HepG2 (cell line): Measurements from ENCODE around the gene AKNA. TPM values are rescaled to one million over a fixed set of nuclear protein-coding genes. Genes with fewer than 3 reads are reported as not detected.

Experiments used
- ATAC-seq: fragments of 200-7000 bp; cut with Tn5 transposase; 3 replicates; pipeline ENCODE4 v1.9.1; 2020; ENCODE audit warnings: mild to moderate bottlenecking, moderate library complexity
- BruUV-seq: library from RNA; stranded (reverse); fragments of 400-500 nt; replicated peaks from 2 replicates; lab custom pipeline; 2021; lab: Mats Ljungman, UMichigan
- CTCF ChIA-PET: fragments of 300-600 bp; formaldehyde crosslinking; extraction: SDS; loops from one replicate; lab custom pipeline; 2021; ENCODE audit warnings: low total read pairs, inconsistent platforms, low intra/inter-chr PET ratio; lab: Yijun Ruan, JAX
- POLR2A ChIA-PET: fragments of 350-600 bp; sonication (Branson Sonifier 250); formaldehyde crosslinking; loops from one replicate; lab custom pipeline; 2020; ENCODE audit warnings: antibody characterized with exemption, inconsistent platforms; lab: Yijun Ruan, JAX
- DNase-seq: peaks from one replicate; pipeline ENCODE4 v3.0.0-alpha.2; 2015; ENCODE audit warnings: low spot score
- FAIRE-seq: peaks from 3 replicates; lab custom pipeline; 2011; peaks lifted over from hg19 to GRCh38; lab: Jason Lieb, UNC
- H2AFZ ChIP-seq: one replicate; pipeline ENCODE4 v1.6.1; 2011; ENCODE audit warnings: low read length, inconsistent platforms
- H3K27ac ChIP-seq: fragments of 300-600 bp; 3 replicates; pipeline ENCODE4 v1.8.0; 2011; ENCODE audit warnings: mixed run types, mild to moderate bottlenecking, mixed read lengths, low read length, inconsistent platforms; ENCODE audit not compliant: insufficient read depth; ENCODE audit errors: extremely low read length
- H3K27me3 ChIP-seq, 2 experiments: fragments of 200-600 bp in 1 of 2; 2 replicates in 1 of 2; 3 replicates in 1 of 2; pipeline versions ENCODE4 v1.6.0 to v1.8.0; 2011; ENCODE audit warnings: low read length in 2 of 2, mild to moderate bottlenecking in 2 of 2, moderate library complexity in 2 of 2, inconsistent platforms in 1 of 2; ENCODE audit not compliant: insufficient read depth in 2 of 2, control insufficient read depth in 1 of 2
- H3K36me3 ChIP-seq, 2 experiments: fragments of 200-600 bp in 1 of 2; replicated peaks in 1 of 2; 2 replicates in 1 of 2; 3 replicates in 1 of 2; pipeline versions ENCODE4 v1.5.1 to v1.8.0; 2011; ENCODE audit warnings: low read length in 2 of 2, inconsistent platforms in 1 of 2; ENCODE audit not compliant: insufficient read depth in 2 of 2, control insufficient read depth in 1 of 2
- H3K4me1 ChIP-seq: 2 replicates; pipeline ENCODE4 v1.5.1; 2012; ENCODE audit warnings: low read length, inconsistent platforms; ENCODE audit not compliant: insufficient read depth
- H3K4me2 ChIP-seq: 2 replicates; pipeline ENCODE4 v1.6.0; 2011; ENCODE audit warnings: low read depth, low read length, inconsistent platforms
- H3K4me3 ChIP-seq, 3 experiments: fragments of 200-600 bp in 1 of 3; sonication (generic), shearing (Covaris generic) in 1 of 3; replicated peaks in 1 of 3; 2 replicates each; pipeline ENCODE4 v1.5.1; 2011 to 2016; ENCODE audit warnings: low read length in 3 of 3, inconsistent platforms in 2 of 3, low read depth in 2 of 3, mild to moderate bottlenecking in 2 of 3, control low read depth in 1 of 3, mixed read lengths in 1 of 3; ENCODE audit not compliant: insufficient read depth in 1 of 3
- H3K79me2 ChIP-seq: one replicate; pipeline ENCODE4 v1.6.1; 2011; ENCODE audit warnings: low read length, inconsistent platforms; ENCODE audit not compliant: insufficient read depth
- H3K9ac ChIP-seq: 2 replicates; pipeline ENCODE4 v1.6.0; 2011; ENCODE audit warnings: mild to moderate bottlenecking, low read depth, low read length, inconsistent platforms; ENCODE audit not compliant: insufficient read depth
- H3K9me3 ChIP-seq: 2 replicates; pipeline ENCODE4 v1.5.1; 2012; ENCODE audit warnings: mild to moderate bottlenecking, low read length
- H4K20me1 ChIP-seq: 2 replicates; pipeline ENCODE4 v1.6.0; 2011; ENCODE audit warnings: inconsistent platforms, mild to moderate bottlenecking, low read length, moderate library complexity; ENCODE audit not compliant: insufficient read depth
- CEBPG ChIP-seq: IDR thresholded peaks from 2 replicates; pipeline ENCODE4 v1.6.1; 2016
- HNF4A ChIP-seq: sonication (generic); formaldehyde crosslinking; IDR thresholded peaks from 2 replicates; pipeline ENCODE4 v1.4.0; 2020; ENCODE audit warnings: missing genetic modification reagents
- HNF4G ChIP-seq, 2 experiments: sonication (generic) in 1 of 2; formaldehyde crosslinking in 1 of 2; IDR thresholded peaks; 2 replicates each; pipeline versions ENCODE4 v1.4.0 to v1.6.1; 2011 to 2020; ENCODE audit warnings: borderline replicate concordance in 2 of 2, low read depth in 2 of 2, mild to moderate bottlenecking in 2 of 2, low read length in 1 of 2, missing genetic modification reagents in 1 of 2, moderate library complexity in 1 of 2
- PITX1 ChIP-seq: sonication (generic); formaldehyde crosslinking; IDR thresholded peaks from 2 replicates; pipeline ENCODE4 v1.5.1; 2020; ENCODE audit warnings: mild to moderate bottlenecking, missing genetic modification reagents
- YEATS2 ChIP-seq: sonication (generic); formaldehyde crosslinking; IDR thresholded peaks from 2 replicates; pipeline ENCODE4 v1.4.0; 2020; ENCODE audit warnings: missing genetic modification reagents, borderline replicate concordance
- ZNF20 ChIP-seq: sonication (generic); formaldehyde crosslinking; IDR thresholded peaks from 2 replicates; pipeline ENCODE4 v1.4.0; 2020; ENCODE audit warnings: mild to moderate bottlenecking, moderate library complexity, missing genetic modification reagents
- ZSCAN12 ChIP-seq: sonication (generic); formaldehyde crosslinking; IDR thresholded peaks from 2 replicates; pipeline ENCODE4 v1.9.0; 2021; ENCODE audit warnings: mild to moderate bottlenecking, missing genetic modification reagents
- WGBS: methylation state at CpG from one replicate; pipeline ENCODE4 v1.1.6; 2017; ENCODE audit warnings: low lambda C conversion rate; 5-methylcytosine and 5-hydroxymethylcytosine counted together
- in situ Hi-C: cut with HindIII; loops from 2 replicates; pipeline ENCODE4 v1.10.0; 2017; ENCODE audit warnings: low pct_unique_long_range_greater_than_20kb; ENCODE audit not compliant: extremely low pct_ligation_motif_present
- intact Hi-C: fragments of 100-400 bp; cut with micrococcal nuclease; formaldehyde crosslinking; loops from one replicate; pipeline ENCODE4 v1.10.0; 2022; ENCODE audit not compliant: unreplicated experiment
- polyA plus RNA-seq, 8 experiments: library from polyadenylated mRNA; depleted of rRNA in 3 of 8; stranded (reverse) in 7 of 8; unstranded in 1 of 8; fragments of >200 nt; fragmentation: Illumina TruSeq in 4 of 8; extraction: Trizol in 4 of 8; gene quantifications; 2 replicates each; pipeline versions ENCODE4 v1.2.1 to v1.2.3, GENCODE V29; 2011 to 2016; ENCODE audit warnings: low read depth in 4 of 8, missing spikeins in 1 of 8, mixed read lengths in 1 of 8; ENCODE audit not compliant: insufficient read depth in 1 of 8
- total RNA-seq, 5 experiments: library from RNA; depleted of rRNA; stranded (reverse); fragments of >200 nt; fragmentation: Illumina TruSeq; extraction: Trizol; gene quantifications; 2 replicates each; pipeline ENCODE4 v1.2.3, GENCODE V29; 2016; ENCODE audit warnings: low read depth in 1 of 5
- TF ChIP-seq, protein P1 (sequence below): sonication (generic); formaldehyde crosslinking; IDR thresholded peaks from 2 replicates; pipeline ENCODE4 v1.5.1; 2020; ENCODE audit warnings: mild to moderate bottlenecking, missing genetic modification reagents, moderate library complexity
- TF ChIP-seq, protein P2 (sequence below): sonication (generic); formaldehyde crosslinking; IDR thresholded peaks from 2 replicates; pipeline ENCODE4 v1.4.0; 2020; ENCODE audit warnings: mild to moderate bottlenecking, low read depth, missing genetic modification reagents
- TF ChIP-seq, protein P3 (sequence below): sonication (generic); formaldehyde crosslinking; IDR thresholded peaks from 2 replicates; pipeline ENCODE4 v1.5.0; 2020; ENCODE audit warnings: mild to moderate bottlenecking, missing genetic modification reagents, moderate library complexity
- TF ChIP-seq, protein P4 (sequence below): sonication (generic); formaldehyde crosslinking; IDR thresholded peaks from 2 replicates; pipeline ENCODE4 v1.8.1; 2023; ENCODE audit warnings: mild to moderate bottlenecking, inconsistent platforms, moderate library complexity, missing genetic modification reagents, borderline replicate concordance
- TF ChIP-seq, protein P5 (sequence below): sonication (generic); formaldehyde crosslinking; IDR thresholded peaks from 2 replicates; pipeline ENCODE4 v1.4.0; 2020; ENCODE audit warnings: missing genetic modification reagents

The AKNA gene
- total and polyA plus RNA-seq, 2 of the 13 experiments (the other 11 are each of a cell fraction or from before 2014, with no cell fraction given): 3.0 to 3.1 TPM

DNA sequence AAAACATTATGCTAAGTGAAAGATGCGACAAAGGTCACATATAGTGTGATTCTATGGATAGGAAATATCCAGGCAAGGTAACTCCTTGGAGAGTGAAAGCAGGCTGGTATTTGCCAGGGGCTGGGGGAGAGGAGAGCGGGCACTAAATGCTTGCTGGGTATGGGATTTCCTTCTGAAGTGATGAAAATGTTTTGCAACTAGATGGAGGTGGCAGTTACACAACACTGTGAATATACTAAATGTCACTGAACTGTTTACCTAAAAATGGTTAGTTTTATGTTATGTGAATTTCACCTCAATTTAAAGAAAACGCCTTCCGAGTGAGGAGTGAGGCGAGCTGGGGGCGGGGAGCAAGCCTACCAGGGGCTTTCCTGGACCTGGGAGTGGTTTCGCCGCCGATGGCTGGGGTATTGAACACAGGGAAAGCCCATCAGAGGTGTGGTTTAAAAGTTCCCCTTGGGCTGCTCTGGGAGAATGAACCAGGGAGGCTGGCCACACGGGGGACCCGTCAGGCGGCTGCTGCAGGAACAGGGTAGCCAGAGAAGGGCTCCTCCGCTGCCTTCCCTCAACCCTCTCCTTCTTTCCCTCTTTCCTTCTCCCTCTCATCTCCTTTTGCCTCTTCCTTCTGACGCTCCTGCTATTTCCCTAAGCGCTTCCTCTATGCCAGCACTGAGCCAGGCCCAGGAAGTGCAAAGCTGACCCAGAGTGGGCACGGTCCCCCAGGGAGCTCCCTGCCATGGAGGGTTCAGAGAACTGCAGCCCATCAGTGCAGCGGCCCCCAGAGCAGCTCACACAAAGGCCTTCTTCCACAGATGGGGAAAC, 4.9 kb downstream of the AKNA start (continued):
- no peak for TF ChIP-seq ZNF20

- Histone ChIP-seq H3K27me3 (no peaks in the 10 kb centered on the region), H3K4me1 (peaks cover 14% of the 10 kb centered on the region), H3K4me3 (no peak overlapping the region), H3K9ac (no peak overlapping the region), H3K9me3 (no peaks in the 10 kb centered on the region), H3K36me3 (peaks cover 2 to 7% of the 10 kb centered on the region in 2 experiments; a peak in 2 of 5 replicates), H3K79me2 (no peaks in the 10 kb centered on the region), H2AFZ (no peak overlapping the region), H3K27ac (no peak overlapping the region), H3K4me2 (no peak overlapping the region), H4K20me1 (no peaks in the 10 kb centered on the region)
- CTCF ChIA-PET: no interaction called here
- FAIRE-seq (no peak), DNase-seq (no peak), ATAC-seq (peak; percentile 51)
- BruUV-seq: no TSS peak
- POLR2A ChIA-PET: no interaction called here
- 94% methylated on average over 4 of the region's 5 CpGs for WGBS
- intact Hi-C loops (no loop called here), in situ Hi-C loops (no loop called here)
- TF ChIP-seq CEBPG (CRISPR knock-in tag): peak; percentile 32
- peak; percentile 77 for TF ChIP-seq HNF4A (CRISPR knock-in tag)
- TF ChIP-seq PITX1 (CRISPR knock-in tag): 0 out of 2 replicates have a peak, but pooled peaks have one; percentile 16
- TF ChIP-seq, protein P1, sequence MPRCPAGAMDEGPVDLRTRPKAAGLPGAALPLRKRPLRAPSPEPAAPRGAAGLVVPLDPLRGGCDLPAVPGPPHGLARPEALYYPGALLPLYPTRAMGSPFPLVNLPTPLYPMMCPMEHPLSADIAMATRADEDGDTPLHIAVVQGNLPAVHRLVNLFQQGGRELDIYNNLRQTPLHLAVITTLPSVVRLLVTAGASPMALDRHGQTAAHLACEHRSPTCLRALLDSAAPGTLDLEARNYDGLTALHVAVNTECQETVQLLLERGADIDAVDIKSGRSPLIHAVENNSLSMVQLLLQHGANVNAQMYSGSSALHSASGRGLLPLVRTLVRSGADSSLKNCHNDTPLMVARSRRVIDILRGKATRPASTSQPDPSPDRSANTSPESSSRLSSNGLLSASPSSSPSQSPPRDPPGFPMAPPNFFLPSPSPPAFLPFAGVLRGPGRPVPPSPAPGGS (CRISPR knock-in tag): no peak
- TF ChIP-seq, protein P2, sequence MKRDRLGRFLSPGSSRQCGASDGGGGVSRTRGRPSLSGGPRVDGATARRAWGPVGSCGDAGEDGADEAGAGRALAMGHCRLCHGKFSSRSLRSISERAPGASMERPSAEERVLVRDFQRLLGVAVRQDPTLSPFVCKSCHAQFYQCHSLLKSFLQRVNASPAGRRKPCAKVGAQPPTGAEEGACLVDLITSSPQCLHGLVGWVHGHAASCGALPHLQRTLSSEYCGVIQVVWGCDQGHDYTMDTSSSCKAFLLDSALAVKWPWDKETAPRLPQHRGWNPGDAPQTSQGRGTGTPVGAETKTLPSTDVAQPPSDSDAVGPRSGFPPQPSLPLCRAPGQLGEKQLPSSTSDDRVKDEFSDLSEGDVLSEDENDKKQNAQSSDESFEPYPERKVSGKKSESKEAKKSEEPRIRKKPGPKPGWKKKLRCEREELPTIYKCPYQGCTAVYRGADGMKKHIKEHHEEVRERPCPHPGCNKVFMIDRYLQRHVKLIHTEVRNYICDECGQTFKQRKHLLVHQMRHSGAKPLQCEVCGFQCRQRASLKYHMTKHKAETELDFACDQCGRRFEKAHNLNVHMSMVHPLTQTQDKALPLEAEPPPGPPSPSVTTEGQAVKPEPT (CRISPR knock-in tag): no peak
- TF ChIP-seq, protein P3, sequence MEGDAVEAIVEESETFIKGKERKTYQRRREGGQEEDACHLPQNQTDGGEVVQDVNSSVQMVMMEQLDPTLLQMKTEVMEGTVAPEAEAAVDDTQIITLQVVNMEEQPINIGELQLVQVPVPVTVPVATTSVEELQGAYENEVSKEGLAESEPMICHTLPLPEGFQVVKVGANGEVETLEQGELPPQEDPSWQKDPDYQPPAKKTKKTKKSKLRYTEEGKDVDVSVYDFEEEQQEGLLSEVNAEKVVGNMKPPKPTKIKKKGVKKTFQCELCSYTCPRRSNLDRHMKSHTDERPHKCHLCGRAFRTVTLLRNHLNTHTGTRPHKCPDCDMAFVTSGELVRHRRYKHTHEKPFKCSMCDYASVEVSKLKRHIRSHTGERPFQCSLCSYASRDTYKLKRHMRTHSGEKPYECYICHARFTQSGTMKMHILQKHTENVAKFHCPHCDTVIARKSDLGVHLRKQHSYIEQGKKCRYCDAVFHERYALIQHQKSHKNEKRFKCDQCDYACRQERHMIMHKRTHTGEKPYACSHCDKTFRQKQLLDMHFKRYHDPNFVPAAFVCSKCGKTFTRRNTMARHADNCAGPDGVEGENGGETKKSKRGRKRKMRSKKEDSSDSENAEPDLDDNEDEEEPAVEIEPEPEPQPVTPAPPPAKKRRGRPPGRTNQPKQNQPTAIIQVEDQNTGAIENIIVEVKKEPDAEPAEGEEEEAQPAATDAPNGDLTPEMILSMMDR (CRISPR knock-in tag): peak; percentile 20; the same call in 1 of the 2 replicates
- TF ChIP-seq ZSCAN12 (CRISPR knock-in tag): no peak
- peak; percentile 23; the same call in 1 of the 2 replicates for TF ChIP-seq HNF4G (IDR thresholded peaks at IDR 0.05; ENCODE audit: borderline replicate concordance, low read depth, low read length)
- TF ChIP-seq HNF4G (CRISPR knock-in tag; IDR thresholded peaks at IDR 0.05; ENCODE audit: borderline replicate concordance, low read depth): no peak
- TF ChIP-seq YEATS2 (CRISPR knock-in tag): no peak
- TF ChIP-seq, protein P4, sequence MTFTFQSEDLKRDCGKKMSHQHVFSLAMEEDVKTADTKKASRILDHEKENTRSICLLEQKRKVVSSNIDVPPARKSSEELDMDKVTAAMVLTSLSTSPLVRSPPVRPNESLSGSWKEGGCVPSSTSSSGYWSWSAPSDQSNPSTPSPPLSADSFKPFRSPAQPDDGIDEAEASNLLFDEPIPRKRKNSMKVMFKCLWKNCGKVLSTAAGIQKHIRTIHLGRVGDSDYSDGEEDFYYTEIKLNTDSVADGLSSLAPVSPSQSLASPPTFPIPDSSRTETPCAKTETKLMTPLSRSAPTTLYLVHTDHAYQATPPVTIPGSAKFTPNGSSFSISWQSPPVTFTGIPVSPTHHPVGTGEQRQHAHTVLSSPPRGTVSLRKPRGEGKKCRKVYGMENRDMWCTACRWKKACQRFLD (CRISPR knock-in tag): no peak
- TF ChIP-seq, protein P5, sequence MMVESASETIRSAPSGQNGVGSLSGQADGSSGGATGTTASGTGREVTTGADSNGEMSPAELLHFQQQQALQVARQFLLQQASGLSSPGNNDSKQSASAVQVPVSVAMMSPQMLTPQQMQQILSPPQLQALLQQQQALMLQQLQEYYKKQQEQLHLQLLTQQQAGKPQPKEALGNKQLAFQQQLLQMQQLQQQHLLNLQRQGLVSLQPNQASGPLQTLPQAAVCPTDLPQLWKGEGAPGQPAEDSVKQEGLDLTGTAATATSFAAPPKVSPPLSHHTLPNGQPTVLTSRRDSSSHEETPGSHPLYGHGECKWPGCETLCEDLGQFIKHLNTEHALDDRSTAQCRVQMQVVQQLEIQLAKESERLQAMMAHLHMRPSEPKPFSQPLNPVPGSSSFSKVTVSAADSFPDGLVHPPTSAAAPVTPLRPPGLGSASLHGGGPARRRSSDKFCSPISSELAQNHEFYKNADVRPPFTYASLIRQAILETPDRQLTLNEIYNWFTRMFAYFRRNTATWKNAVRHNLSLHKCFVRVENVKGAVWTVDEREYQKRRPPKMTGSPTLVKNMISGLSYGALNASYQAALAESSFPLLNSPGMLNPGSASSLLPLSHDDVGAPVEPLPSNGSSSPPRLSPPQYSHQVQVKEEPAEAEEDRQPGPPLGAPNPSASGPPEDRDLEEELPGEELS: no peak
Measured at GRCh38 chr9:114378883-114379282, 8.9 kb downstream of the AKNA start.
